ENCODE results near the gene TAC1. TPM values are rescaled to one million over a fixed set of nuclear protein-coding genes. Genes with fewer than 3 reads are reported as not detected.
"Not testable (repeated sequence)": the region's sequence is repeated elsewhere in the genome, so short reads cannot be mapped to it uniquely, and the experiment has no call there.

Gene TAC1, protein sequence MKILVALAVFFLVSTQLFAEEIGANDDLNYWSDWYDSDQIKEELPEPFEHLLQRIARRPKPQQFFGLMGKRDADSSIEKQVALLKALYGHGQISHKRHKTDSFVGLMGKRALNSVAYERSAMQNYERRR
- not detected for polyA plus RNA-seq (2012; ENCODE audit: insufficient read depth, insufficient read length)

DNA sequence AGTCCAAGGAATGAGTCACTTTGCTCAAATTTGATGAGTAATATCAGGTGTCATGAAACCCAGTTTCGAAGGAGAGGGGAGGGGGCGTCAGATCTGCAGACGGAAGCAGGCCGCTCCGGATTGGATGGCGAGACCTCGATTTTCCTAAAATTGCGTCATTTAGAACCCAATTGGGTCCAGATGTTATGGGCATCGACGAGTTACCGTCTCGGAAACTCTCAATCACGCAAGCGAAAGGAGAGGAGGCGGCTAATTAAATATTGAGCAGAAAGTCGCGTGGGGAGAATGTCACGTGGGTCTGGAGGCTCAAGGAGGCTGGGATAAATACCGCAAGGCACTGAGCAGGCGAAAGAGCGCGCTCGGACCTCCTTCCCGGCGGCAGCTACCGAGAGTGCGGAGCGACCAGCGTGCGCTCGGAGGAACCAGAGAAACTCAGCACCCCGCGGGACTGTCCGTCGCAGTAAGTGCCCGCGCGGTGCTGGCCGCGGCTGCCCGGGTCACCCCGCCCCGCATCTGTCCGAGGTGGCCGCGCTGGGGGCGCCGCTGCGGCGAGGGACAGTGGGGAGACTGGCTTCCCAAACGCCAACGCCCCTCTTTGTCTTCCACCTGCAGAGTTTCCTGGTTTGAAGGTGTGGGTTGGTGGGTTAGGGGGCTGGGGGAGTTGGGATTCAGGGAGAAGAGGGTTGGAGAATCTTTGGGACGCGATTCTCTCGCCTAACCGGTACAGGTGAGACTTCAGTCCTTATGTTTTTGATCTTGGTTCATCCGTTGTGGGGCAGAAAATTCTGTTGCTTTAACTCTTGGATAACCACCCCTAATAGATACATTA lies at the start of gene TAC1:
TSS of gene TAC1 (plus strand) at position 351 of the 829 bp plus-strand sequence. CDS start 527 bp downstream, outside the sequence.
- no peak for DNase-seq (ENCODE audit: low read depth, low spot score)
- H3K4me3 ChIP-seq (ENCODE audit: low read length), result no peak within 1 kb of the TSS

DNA sequence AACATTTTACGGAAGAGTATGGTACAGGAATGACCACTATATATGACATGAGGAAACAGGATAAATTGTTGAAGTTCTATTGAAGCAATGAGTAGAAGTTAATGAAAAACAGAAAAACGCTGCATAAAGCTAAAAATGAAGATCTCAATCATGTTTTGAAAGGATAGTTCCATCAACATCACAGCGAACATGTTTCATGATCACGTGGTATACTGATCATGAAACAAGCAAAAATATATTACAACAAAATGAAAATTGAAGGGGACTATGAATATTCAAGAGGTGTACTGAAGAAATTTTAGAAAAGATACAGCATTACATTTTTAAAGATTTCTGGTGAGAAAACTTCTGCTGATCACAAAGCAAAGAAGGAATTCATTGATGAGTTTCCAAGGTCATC lies 45.9 kb upstream of the TAC1 start:
- H3K4me3 ChIP-seq (ENCODE audit: low read length), result no peak overlapping the region
- DNase-seq (ENCODE audit: low read depth, low spot score), result no peak

DNA sequence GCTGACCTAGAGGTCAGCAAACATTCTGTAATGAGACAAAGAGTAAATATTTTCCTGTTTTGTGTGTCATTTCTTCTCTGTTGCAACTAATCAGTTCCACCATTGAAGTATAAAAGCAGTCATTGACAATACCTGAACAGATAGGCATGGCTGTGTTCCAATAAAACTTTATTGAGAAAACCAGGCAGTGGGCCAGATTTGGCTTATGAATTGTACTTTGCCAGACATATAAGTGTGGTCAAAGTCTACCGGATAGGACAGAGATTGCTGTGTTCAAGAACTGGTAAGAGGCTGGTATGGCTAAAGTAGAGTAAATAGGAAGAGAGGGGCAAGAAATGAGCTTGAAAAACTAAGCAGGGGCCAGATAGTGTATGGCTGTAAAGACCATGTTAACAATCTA lies 38.3 kb upstream of the TAC1 start:
- no peak overlapping the region for H3K4me3 ChIP-seq (ENCODE audit: low read length)
- DNase-seq (ENCODE audit: low read depth, low spot score), result no peak

DNA sequence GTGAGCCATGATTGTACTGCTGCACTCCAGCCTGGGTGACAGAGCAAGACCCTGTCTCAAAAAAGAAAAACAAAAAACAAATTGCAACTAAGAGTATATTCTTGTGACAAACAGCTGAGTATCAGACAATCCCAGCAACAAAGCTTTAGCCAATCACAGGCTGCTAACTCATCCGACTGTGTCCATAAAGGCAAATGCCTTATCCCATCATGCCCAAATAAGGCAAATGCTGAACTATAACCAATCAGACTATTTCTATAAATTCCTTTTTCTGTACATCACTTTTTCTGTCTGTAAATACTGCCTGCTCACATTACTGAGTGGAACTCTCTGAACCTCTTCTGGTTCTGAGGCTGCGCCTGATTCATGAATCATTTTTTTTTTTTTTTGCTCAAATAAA lies 37.5 kb upstream of the TAC1 start:
- no peak overlapping the region for H3K4me3 ChIP-seq (ENCODE audit: low read length)
- no peak for DNase-seq (ENCODE audit: low read depth, low spot score)

DNA sequence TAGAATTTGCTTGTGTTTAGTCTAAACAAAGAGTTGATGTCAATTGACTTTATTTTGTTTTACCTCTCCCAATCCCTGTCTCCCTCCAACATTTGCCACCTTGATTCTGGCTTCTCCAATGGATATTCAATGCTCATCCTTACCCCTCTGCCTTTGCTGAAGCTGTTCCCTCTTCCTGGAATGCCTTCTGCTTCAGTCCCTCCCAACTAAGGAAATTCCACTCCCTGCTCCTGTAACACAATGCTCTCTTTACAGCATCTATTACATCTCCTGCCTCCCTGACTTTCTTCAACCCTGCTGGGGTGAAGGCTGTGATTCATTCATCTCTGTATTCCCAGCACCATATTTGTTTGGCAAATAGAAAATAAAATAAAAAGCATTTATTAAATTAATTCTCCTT lies 34.5 kb upstream of the TAC1 start:
- no peak for DNase-seq (ENCODE audit: low read depth, low spot score)
- H3K4me3 ChIP-seq (ENCODE audit: low read length), result no peak overlapping the region

DNA sequence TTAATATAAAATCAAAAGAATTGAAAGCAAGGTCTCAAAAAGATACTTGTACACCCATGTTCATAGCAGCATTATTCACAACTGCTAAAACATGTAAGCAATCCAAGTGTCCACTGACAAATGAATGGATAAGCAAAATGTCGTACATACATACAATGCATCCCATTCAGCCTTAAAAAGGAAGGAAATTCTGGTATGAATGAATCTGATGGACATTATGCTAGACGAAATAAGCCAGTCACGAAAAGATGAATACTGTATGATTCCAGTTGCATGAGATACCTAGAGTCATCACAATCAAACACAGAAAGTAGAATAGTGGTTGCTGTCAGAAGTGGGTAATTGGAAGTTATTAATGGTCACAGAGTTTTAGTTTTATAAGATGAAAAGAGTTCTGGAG lies 9.5 kb upstream of the TAC1 start:
- no peak for DNase-seq (ENCODE audit: low read depth, low spot score)
- H3K4me3 ChIP-seq (ENCODE audit: low read length), result no peak overlapping the region

DNA sequence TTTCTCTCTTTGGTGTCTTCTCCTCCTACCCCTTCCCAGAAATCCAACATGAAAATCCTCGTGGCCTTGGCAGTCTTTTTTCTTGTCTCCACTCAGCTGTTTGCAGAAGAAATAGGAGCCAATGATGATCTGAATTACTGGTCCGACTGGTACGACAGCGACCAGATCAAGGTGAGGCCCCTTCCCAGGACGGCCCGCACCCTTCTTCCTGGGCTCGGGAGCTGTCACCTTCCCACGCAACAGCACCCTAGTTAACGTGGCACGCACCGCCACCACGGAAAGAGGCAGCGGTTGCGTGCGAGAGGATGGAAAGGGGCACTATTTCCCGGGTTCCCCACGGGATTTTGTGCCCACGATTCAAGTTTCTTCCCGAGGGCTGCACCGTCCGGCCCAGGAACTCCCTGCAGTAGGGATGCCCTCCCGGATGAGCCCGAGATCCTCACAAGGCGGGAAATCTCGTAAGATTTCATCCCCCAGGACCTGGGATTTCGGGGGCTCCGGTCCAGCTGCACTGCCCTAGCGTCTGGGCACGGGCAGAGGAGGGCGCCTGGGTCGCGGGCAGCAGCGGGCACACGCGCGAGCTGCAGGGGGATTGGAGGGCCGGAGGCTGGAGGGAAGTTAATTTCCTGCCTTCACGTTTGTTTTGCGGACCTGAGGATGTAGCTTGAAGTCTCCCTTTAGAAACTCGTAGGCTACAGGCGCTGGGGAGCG lies 834 bp downstream of the TAC1 start:
- DNase-seq (ENCODE audit: low read depth, low spot score), result no peak
- no peak overlapping the region for H3K4me3 ChIP-seq (ENCODE audit: low read length)

DNA sequence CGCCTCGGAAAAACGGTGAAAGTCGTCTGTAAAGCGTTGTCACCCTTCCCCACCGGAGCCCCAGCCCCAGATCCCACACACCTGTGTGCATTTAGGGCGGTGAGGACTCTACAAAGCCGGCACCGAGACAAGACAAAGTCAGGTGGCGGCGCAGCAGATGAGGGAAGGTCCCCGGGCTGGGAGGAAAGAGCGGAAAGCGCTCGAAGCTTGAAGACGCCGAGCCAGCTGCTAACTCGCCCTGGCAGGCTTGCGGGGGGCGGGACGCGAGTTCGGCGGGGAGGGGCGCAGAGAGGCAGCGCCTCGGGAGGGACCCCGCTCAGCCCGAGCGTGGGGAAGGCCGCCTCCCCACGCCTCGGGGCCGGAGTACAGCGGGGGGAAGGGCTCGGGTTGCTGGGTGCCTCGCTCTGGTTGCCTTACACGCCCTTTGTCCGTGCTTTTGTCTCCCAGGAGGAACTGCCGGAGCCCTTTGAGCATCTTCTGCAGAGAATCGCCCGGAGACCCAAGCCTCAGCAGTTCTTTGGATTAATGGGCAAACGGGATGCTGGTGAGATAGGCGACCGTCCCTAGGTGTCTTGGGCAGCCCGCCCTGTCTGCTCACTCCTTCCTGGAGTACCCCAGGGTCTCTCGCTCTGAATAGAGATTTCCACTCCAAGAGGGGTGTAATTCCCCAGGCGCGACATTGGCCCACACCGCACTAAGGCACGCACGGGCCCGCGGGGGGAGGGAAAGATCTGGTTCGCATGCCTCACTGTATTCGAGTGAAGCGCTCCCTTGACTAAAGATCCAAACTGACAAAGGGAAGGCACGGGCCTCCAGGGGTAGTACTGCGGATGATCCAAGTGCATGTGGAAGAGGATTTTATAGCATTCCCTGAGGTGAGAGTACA lies 1.6 kb downstream of the TAC1 start:
- no peak for DNase-seq (ENCODE audit: low read depth, low spot score)
- no peak overlapping the region for H3K4me3 ChIP-seq (ENCODE audit: low read length)

DNA sequence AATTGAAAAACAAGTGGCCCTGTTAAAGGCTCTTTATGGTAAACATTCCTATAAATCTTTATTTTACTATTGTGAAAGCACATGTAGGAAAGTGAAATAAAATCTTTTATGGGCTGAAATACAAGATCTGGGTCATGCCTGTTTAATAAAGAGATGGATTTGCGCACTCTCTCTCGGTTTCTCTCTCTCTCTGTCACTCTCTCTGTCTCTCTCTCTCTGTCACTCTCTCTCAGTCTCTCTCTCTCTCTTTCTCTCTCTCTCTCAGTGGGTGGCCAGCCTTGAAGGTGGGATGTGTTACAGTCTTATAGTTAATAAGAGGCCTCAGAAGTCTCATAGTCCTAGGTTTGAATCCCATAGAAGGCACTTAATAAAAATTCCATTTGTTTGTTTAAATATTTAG lies 2.4 kb downstream of the TAC1 start:
- no peak overlapping the region for H3K4me3 ChIP-seq (ENCODE audit: low read length)
- no peak for DNase-seq (ENCODE audit: low read depth, low spot score)

DNA sequence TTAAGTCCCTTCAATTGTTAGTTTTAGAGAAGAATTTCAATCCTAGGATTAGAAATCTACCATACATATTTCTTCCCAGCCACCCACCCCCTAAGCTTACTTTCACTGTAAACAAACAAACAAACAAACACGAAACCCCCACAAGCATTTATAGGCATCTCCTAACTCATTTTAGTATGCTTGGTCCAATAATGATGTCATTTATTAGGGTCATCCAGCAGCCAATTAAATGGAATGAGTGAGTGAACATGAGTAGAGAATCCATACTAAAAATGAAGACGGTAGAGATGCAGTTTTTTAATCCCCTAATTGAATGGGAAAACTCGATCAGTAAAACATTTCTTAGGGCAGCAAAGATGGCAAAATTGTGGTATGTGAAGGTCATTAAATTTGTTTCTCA lies 3.2 kb downstream of the TAC1 start:
- H3K4me3 ChIP-seq (ENCODE audit: low read length), result no peak overlapping the region
- no peak for DNase-seq (ENCODE audit: low read depth, low spot score)

DNA sequence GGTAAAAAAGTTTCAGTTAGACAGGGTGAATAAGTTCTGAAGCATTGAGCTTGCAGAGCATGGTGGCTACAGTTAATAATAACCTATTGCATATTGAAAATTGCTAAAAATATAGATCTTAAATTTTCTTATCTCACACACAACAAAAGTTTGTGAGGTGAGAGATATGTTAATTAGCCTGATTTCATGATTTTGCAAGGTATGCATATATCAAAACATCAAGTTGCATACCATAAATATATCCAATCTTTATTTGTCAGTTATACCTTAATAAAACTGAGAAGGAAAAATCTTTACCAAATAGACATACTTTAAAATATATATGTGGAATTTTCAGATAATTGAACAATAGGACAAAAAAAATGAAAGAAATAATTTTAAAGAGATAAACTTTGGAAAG lies 16.6 kb downstream of the TAC1 start:
- H3K4me3 ChIP-seq (ENCODE audit: low read length), result no peak overlapping the region
- no peak for DNase-seq (ENCODE audit: low read depth, low spot score)

DNA sequence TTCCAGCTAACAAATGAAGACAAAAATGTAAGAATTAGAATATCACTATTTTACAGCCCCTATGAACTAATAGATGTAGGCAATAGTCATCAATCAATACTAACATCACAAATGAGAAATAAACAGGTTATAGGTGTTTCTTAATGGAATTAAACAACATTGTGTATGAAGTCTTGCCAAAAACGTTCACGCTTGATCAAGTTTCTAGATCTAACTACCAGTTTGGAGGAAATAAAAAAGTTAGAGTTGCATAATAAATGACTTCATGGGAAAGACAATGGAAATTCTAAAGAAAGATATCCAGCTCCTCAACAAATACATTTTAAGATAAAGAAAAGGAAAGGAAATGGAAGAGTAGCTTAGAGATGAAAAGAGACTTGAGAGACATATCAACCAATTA lies 19.7 kb downstream of the TAC1 start:
- H3K4me3 ChIP-seq (ENCODE audit: low read length), result no peak overlapping the region
- DNase-seq (ENCODE audit: low read depth, low spot score), result no peak

DNA sequence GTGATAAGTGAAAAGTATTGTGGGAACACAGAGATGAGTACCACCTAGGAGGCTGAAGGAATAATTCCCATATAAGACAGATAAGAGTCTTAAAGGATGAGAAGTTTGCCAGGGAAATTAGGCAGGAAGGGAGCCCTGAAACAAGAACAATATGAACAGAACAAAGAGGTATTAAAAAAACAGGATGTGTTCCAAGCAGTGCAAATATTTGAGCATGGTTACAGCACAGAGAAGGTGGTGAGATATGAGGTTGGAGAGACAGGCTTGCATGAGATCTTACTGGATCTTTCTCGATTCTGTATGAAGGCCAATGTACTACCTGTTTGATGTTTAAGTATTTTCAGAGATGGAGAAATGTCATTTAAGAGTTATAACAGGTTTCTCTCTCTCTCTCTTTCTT lies 20.3 kb downstream of the TAC1 start:
- H3K4me3 ChIP-seq (ENCODE audit: low read length), result no peak overlapping the region
- DNase-seq (ENCODE audit: low read depth, low spot score), result no peak

DNA sequence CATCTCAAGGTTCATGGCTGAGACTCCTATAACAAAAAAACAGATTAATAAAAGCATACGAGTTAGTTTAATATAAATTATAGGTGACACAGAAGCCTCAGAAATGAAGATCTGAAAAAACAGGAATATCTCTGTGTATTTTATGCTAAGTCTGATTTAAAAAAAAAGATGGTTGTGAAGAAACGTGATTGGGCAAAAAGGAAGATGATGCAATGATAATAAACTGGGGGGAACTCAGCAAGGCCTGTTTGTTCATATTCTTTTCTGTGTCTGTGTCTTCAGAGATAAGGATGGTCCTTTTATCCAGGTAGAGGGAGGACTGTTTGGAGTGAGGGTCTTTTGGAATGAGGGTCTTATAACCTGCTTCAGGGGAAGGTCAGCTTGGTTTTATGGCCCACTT lies 25.9 kb downstream of the TAC1 start:
- DNase-seq (ENCODE audit: low read depth, low spot score), result no peak

DNA sequence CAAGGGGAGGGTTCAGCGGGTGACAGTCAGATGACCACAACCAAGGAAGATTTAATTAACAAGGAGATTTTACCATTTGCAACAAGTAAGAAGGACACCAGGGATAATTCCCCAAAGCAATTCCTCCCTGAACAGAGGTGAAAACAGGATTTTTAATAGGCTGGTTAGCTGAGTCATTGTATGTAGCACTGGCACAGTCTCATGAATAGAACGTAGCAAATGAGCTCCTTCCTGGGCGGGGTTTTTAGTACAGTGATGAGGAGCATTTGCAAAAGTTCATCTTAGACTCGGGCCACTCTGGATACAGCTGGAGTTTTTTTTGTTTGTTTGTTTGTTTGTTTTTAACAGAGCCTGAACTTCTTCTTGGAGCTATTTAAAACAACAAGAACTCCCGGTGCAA lies 39.0 kb downstream of the TAC1 start:
- no peak for DNase-seq (ENCODE audit: low read depth, low spot score)
- H3K4me3 ChIP-seq (ENCODE audit: low read length), result no peak overlapping the region

More for the DNA sequence above, 25.9 kb downstream of the TAC1 start:
- H3K4me3 ChIP-seq (ENCODE audit: low read length), result no peak overlapping the region

DNA sequence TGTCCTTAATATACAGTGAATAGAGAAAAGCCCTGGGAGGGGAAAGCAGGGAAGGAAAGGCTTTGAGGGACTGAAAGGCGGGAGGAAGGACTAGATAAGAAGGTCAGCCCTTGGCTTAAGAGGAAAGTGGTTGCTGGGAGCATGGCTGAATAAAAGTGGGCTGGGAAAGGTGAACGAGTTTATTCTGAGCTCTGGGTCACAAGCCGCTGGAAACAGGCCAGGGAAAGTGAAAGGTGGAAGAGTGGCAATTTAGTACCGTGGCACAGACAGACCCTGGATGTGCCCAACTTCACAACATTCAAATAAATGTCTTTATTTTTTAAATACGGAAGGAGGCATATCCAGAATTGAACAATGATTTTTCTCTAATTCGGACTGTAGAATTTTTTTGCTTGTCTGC lies 39.7 kb downstream of the TAC1 start:
- no peak overlapping the region for H3K4me3 ChIP-seq (ENCODE audit: low read length)
- DNase-seq (ENCODE audit: low read depth, low spot score), result no peak

DNA sequence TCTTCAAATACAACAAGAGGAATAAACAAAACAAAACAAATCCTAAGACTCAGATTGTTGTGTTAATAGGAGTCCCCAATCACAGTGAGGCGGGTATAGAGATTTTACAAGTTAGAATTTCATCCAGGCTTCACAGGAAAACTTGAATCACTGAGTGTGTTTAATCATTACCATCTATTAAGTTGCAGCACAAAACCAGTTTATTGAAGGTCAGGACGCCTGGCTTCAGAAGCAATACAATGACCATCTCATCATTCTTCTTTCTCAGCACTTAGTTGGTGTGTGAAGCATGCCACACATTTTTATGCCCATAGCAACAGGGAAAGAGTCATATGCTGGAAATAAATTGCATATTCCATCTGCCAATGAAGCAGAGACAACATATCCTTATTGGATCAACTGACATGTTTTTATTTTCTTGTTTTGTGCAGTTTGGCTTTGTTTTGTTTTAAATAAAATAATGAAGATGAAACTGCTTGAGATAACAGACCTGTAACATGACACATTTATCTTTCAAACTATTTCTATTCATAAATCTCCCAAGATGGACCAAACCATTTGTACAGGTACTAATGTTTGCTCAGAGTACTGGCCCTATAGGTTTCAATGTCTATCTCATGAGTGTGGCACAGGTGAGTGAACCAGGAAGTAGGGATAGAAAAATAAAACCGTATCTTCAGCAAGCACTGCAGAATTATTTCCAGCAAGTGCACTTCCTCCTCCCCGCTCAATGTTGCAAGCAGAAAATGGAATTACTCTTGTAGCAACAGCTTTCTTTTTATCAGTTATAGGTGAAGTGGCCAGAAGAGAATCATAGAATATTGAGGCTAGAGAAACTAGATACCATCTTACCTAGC lies 40.4 kb downstream of the TAC1 start:
- no peak for DNase-seq (ENCODE audit: low read depth, low spot score)

DNA sequence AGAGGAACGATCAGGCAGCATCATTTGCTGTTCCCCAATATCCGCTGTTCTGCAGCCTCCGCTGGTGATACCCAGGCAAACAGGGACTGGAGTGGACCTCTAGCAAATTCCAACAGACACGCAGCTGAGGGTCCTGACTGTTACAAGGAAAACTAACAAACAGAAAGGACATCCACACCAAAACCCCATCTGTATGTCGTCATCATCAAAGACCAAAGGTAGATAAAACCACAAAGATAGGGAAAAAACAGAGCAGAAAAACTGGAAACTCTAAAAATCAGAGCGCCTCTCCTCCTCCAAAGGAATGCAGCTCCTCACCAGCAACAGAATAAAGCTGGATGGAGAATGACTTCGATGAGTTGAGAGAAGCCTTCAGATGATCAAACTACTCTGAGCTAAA lies 54.5 kb downstream of the TAC1 start:
- H3K4me3 ChIP-seq (ENCODE audit: low read length); DNase-seq (ENCODE audit: low read depth, low spot score): not testable (repeated sequence)

More for the DNA sequence above, 40.4 kb downstream of the TAC1 start:
- H3K4me3 ChIP-seq (ENCODE audit: low read length), result no peak overlapping the region

Data from Jurkat, Clone E6-1 (cell line).